Measurements from ENCODE around the gene CNTNAP5. TPM values are rescaled to one million over a fixed set of nuclear protein-coding genes. Genes with fewer than 3 reads are reported as not detected.

The CNTNAP5 gene
- total and polyA plus RNA-seq, 12 donors, result 0.08 to 4.9 (median 0.96) TPM; not detected in 5

DNA sequence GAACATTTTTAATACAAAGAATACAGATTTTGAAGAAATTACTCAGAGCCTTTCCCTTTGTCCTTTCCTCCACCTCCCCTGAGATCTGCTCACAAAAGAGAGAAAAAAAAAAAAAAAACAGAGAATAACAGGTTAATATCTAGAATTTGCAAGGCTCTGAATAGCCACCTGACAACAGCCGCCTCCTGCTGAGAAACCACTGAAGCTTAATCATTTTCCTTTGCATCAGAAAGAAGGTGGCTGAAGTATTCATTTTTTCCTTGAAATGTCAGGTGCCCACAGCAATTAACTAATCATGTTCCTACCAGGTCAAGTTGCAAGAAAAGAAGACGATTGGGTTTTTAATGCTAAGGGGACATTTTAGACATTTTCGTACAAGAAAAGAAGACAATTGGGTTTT, 21.2 kb downstream of the CNTNAP5 start:
- no peaks in the 10 kb centered on the region for H3K36me3 ChIP-seq (replicated peaks in 1 of 2)
- WGBS, 4 donors, result 59 to 78% (median 70%) methylated on average over 3 of the region's 3 CpGs
- DNase-seq, result no peak
- no peak overlapping the region for H3K4me3 ChIP-seq
- TF ChIP-seq POLR2A (IDR thresholded peaks at IDR 0.05), result no peak
- TF ChIP-seq, protein P1, sequence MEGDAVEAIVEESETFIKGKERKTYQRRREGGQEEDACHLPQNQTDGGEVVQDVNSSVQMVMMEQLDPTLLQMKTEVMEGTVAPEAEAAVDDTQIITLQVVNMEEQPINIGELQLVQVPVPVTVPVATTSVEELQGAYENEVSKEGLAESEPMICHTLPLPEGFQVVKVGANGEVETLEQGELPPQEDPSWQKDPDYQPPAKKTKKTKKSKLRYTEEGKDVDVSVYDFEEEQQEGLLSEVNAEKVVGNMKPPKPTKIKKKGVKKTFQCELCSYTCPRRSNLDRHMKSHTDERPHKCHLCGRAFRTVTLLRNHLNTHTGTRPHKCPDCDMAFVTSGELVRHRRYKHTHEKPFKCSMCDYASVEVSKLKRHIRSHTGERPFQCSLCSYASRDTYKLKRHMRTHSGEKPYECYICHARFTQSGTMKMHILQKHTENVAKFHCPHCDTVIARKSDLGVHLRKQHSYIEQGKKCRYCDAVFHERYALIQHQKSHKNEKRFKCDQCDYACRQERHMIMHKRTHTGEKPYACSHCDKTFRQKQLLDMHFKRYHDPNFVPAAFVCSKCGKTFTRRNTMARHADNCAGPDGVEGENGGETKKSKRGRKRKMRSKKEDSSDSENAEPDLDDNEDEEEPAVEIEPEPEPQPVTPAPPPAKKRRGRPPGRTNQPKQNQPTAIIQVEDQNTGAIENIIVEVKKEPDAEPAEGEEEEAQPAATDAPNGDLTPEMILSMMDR (IDR thresholded peaks at IDR 0.05), result no peak
- no peak overlapping the region for H3K27ac ChIP-seq
- intact Hi-C loops (cut with DNase I), result no loop called here
- no peaks in the 10 kb centered on the region for H3K9me3 ChIP-seq (replicated peaks in 1 of 3)
- no peaks in the 10 kb centered on the region for H3K27me3 ChIP-seq
- H3K4me1 ChIP-seq (replicated peaks in 1 of 2), result no peaks in the 10 kb centered on the region

DNA sequence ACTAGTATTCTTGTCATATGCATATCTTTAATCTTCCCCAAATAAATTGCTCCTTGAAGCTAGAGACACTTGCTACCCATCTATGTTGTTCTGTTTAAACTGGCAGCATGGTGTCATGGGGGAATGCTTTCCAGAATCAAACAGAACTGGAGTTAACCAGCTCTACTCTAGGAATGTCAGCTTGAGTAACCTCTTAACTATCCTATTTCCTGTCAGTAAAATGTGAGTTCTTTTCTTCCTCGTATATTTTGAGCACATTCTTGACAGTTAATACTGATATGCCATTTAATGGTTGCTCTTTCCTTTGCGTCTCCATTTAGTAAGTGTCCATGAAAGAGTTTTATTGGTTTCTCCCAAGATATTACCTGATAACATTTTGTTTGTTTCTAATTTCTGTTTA, 23.0 kb downstream of the CNTNAP5 start:
- H3K27ac ChIP-seq, result no peak overlapping the region
- no peak overlapping the region for H3K4me3 ChIP-seq
- 35 to 69% (median 54%) methylated on average over 2 of the region's 2 CpGs for WGBS, 4 donors
- DNase-seq, result no peak
- no peaks in the 10 kb centered on the region for H3K36me3 ChIP-seq (replicated peaks in 1 of 2)
- intact Hi-C loops (cut with DNase I), result no loop called here
- H3K27me3 ChIP-seq, result no peaks in the 10 kb centered on the region
- no peaks in the 10 kb centered on the region for H3K4me1 ChIP-seq (replicated peaks in 1 of 2)
- H3K9me3 ChIP-seq (replicated peaks in 1 of 3), result no peaks in the 10 kb centered on the region
- no peak for TF ChIP-seq POLR2A (IDR thresholded peaks at IDR 0.05)
- TF ChIP-seq, protein P1 (IDR thresholded peaks at IDR 0.05), result no peak

DNA sequence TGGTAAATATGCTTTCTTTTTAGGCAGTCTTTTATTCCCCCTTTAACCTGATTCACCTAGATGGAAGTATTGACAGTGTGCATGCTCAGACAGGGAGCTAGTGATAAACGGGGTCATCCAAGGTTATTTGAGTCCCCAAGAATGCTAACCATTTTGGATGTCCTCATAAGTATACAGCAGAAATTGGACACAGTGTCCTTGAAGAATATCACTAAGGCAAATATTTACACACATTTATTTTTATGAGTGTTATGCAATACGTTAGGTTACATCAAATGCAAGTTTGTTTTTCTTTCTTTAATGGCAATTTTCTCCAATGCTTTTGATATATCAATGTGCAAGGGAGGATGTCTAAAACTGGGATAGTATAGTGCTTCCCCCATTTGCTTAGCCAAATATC, 23.6 kb downstream of the CNTNAP5 start:
- no peak overlapping the region for H3K27ac ChIP-seq

DNA sequence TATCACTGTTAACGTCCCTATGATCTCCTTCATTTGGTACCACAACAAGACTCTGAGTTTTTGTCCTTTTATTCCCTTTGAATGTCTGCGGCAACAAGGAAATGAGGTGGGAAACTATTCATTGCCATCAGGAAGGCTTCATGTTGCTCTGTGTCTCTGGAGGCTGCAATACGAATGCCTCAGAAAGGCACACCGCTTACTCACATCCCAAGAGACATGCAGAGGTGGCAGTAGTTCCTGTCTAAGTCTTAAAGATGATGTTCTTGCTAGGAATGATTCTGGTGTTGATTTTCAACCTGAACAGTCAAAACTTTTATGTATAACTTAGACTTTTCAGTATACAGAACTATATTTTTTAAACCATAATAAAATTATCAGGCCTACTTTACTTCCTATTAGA, 24.0 kb downstream of the CNTNAP5 start:
- TF ChIP-seq, protein P1 (IDR thresholded peaks at IDR 0.05), result no peak
- TF ChIP-seq POLR2A (IDR thresholded peaks at IDR 0.05), result no peak
- no peak overlapping the region for H3K27ac ChIP-seq
- no peaks in the 10 kb centered on the region for H3K27me3 ChIP-seq
- H3K4me3 ChIP-seq, result no peak overlapping the region
- no peaks in the 10 kb centered on the region for H3K4me1 ChIP-seq (replicated peaks in 1 of 2)
- no peaks in the 10 kb centered on the region for H3K36me3 ChIP-seq (replicated peaks in 1 of 2)
- no peaks in the 10 kb centered on the region for H3K9me3 ChIP-seq (replicated peaks in 1 of 3)
- DNase-seq, result no peak
- intact Hi-C loops (cut with DNase I), result no loop called here
- WGBS, 4 donors, result 58 to 83% (median 73%) methylated on average over 4 of the region's 4 CpGs

More for the DNA sequence above, 23.6 kb downstream of the CNTNAP5 start:
- WGBS, 4 donors, result 42 to 59% (median 57%) methylated on average over 2 of the region's 2 CpGs
- Histone ChIP-seq H3K36me3 (replicated peaks in 1 of 2) (no peaks in the 10 kb centered on the region), H3K4me1 (replicated peaks in 1 of 2) (no peaks in the 10 kb centered on the region), H3K4me3 (no peak overlapping the region), H3K9me3 (replicated peaks in 1 of 3) (no peaks in the 10 kb centered on the region), H3K27me3 (no peaks in the 10 kb centered on the region)
- TF ChIP-seq POLR2A (IDR thresholded peaks at IDR 0.05), result no peak
- TF ChIP-seq, protein P1 (IDR thresholded peaks at IDR 0.05), result no peak
- DNase-seq, result no peak
- intact Hi-C loops (cut with DNase I), result no loop called here
